Mesothelial cell of epicardium (in vitro differentiated cells): ENCODE data around the gene RAPSN. TPM values are rescaled to one million over a fixed set of nuclear protein-coding genes. Genes with fewer than 3 reads are reported as not detected.

Source experiments
- DNase-seq, 2 experiments: peaks; one replicate each; pipeline ENCODE4 v3.0.0; 2021; ENCODE audit warnings: low spot score in 2 of 2; ENCODE audit not compliant: unreplicated experiment in 2 of 2
- H3K27ac Mint-ChIP-seq: 2 replicates; pipeline ENCODE4 v1.8.0; 2021; ENCODE audit warnings: mixed read lengths
- H3K27me3 Mint-ChIP-seq: 2 replicates; pipeline ENCODE4 v1.8.0; 2021; ENCODE audit warnings: low read depth, mixed read lengths
- H3K36me3 Mint-ChIP-seq: 2 replicates; pipeline ENCODE4 v1.8.0; 2021; ENCODE audit warnings: mixed read lengths
- H3K4me1 Mint-ChIP-seq: 2 replicates; pipeline ENCODE4 v1.8.0; 2021; ENCODE audit warnings: mixed read lengths
- H3K4me3 Mint-ChIP-seq: 2 replicates; pipeline ENCODE4 v1.8.0; 2021; ENCODE audit warnings: mild to moderate bottlenecking, moderate library complexity, mixed read lengths
- H3K9me3 Mint-ChIP-seq: 2 replicates; pipeline ENCODE4 v1.8.0; 2021; ENCODE audit warnings: mixed read lengths
- total RNA-seq: library from RNA; stranded (reverse); gene quantifications from 3 replicates; pipeline ENCODE4 v1.2.1, GENCODE V29; 2021
- TF ChIP-seq, protein P1 (sequence below): fragments of 200-600 bp; sonication (generic); IDR thresholded peaks from one replicate; pipeline ENCODE4 v1.5.0; 2021; ENCODE audit warnings: antibody characterized with exemption; ENCODE audit not compliant: unreplicated experiment

The RAPSN gene
- total RNA-seq, 1 donor from 2014 or later, result 0.31 TPM

- H3K9me3 Mint-ChIP-seq, result no peaks in the 10 kb centered on the region
- no peaks in the 10 kb centered on the region for H3K27me3 Mint-ChIP-seq
- DNase-seq, result no peak
- H3K27ac Mint-ChIP-seq, result no peak overlapping the region
- no peak overlapping the region for H3K4me3 Mint-ChIP-seq
- no peaks in the 10 kb centered on the region for H3K36me3 Mint-ChIP-seq
- TF ChIP-seq, protein P1, sequence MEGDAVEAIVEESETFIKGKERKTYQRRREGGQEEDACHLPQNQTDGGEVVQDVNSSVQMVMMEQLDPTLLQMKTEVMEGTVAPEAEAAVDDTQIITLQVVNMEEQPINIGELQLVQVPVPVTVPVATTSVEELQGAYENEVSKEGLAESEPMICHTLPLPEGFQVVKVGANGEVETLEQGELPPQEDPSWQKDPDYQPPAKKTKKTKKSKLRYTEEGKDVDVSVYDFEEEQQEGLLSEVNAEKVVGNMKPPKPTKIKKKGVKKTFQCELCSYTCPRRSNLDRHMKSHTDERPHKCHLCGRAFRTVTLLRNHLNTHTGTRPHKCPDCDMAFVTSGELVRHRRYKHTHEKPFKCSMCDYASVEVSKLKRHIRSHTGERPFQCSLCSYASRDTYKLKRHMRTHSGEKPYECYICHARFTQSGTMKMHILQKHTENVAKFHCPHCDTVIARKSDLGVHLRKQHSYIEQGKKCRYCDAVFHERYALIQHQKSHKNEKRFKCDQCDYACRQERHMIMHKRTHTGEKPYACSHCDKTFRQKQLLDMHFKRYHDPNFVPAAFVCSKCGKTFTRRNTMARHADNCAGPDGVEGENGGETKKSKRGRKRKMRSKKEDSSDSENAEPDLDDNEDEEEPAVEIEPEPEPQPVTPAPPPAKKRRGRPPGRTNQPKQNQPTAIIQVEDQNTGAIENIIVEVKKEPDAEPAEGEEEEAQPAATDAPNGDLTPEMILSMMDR, result no peak
- peaks cover 2% of the 10 kb centered on the region for H3K4me1 Mint-ChIP-seq
These were observed 10.2 kb downstream of the RAPSN start for GRCh38 chr11:47438721-47439120.

DNA sequence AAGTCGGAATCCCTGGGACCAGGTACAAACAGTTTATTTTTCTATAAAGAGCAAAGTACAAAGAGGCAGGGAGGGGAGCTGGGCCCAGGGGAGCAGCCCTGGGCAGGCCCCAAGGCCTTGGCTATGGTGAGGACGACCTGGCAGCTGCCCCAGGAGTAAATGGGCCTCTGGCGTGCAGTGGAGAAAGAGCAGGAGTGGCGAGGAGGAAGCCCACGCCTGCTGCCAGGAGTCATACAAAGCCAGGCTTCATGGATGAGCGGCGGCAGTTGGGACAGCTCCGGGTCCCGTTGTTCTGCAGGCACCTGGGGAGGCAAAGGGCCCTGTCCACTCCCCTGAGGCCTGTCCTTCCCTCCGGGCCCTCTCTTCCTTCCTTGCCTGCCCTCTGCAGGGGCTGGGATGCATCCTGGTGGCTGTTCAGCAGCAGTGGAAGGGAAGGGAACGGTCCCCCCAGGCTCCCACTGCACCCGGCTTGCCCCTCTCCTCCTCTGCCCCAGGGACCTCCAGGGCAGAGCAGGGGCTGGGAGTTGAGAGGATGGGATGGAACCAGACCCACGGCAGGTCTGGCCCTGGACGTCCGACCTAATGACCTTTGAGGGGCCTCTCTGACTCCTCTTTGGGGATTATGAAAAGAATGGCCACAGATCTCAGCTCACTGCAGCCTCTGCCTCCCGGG is 11.1 kb downstream of the RAPSN start:
- Mint-ChIP-seq H3K4me1 (peaks cover 2% of the 10 kb centered on the region), H3K9me3 (no peaks in the 10 kb centered on the region), H3K4me3 (no peak overlapping the region), H3K36me3 (no peaks in the 10 kb centered on the region), H3K27ac (no peak overlapping the region), H3K27me3 (no peaks in the 10 kb centered on the region)
- DNase-seq, result no peak
- TF ChIP-seq, protein P1, result no peak

GRCh38 chr11:47437218-47437745 is 11.7 kb downstream of the RAPSN start:
- TF ChIP-seq, protein P1, result no peak
- Mint-ChIP-seq H3K9me3 (no peaks in the 10 kb centered on the region), H3K36me3 (no peaks in the 10 kb centered on the region), H3K27ac (no peak overlapping the region), H3K4me3 (no peak overlapping the region), H3K27me3 (no peaks in the 10 kb centered on the region), H3K4me1 (peaks cover 2% of the 10 kb centered on the region)
- DNase-seq, result no peak

GRCh38 chr11:47436726-47437125 is 12.2 kb downstream of the RAPSN start:
- H3K36me3 Mint-ChIP-seq, result no peaks in the 10 kb centered on the region
- H3K27ac Mint-ChIP-seq, result no peak overlapping the region
- no peak for DNase-seq
- peaks cover 2% of the 10 kb centered on the region for H3K4me1 Mint-ChIP-seq
- H3K9me3 Mint-ChIP-seq, result no peaks in the 10 kb centered on the region
- TF ChIP-seq, protein P1, result no peak
- H3K27me3 Mint-ChIP-seq, result no peaks in the 10 kb centered on the region
- no peak overlapping the region for H3K4me3 Mint-ChIP-seq

GRCh38 chr11:47435687-47436086 is 13.2 kb downstream of the RAPSN start:
- Mint-ChIP-seq H3K36me3 (no peaks in the 10 kb centered on the region), H3K9me3 (no peaks in the 10 kb centered on the region), H3K27ac (no peak overlapping the region), H3K4me1 (peaks cover 2% of the 10 kb centered on the region), H3K4me3 (no peak overlapping the region), H3K27me3 (no peaks in the 10 kb centered on the region)
- DNase-seq, result no peak
- TF ChIP-seq, protein P1, result no peak
